ENCODE measurements around the gene LRCH4. TPM values are rescaled to one million over a fixed set of nuclear protein-coding genes. Genes with fewer than 3 reads are reported as not detected.

LRCH4 gene
- total and polyA plus RNA-seq, 9 of the 15 experiments (the other 6 are each of a cell fraction or from before 2014, with no cell fraction given): 0.06 to 63.3 (median 15.0) TPM

DNA sequence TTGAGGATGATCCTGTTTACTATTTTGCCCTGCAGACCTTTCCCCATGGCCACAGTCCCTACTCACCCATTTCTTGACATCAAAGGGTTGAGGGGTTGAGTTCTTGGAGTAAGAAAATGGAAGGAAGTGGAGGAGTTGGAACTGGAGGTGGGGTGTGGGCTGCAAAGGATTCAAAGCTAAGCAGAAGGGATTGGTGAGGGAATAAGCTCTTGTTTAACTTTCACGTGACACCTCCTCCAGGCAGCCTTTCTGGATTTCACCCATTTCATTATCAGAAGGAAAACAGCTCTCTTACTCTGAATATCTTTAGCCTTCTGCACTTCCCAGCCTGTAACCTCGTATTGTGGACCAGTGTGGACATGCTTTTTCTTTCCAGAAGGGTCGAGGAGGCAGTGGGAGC is 40.1 kb upstream of the LRCH4 start (continued):
- TF ChIP-seq, protein P1, sequence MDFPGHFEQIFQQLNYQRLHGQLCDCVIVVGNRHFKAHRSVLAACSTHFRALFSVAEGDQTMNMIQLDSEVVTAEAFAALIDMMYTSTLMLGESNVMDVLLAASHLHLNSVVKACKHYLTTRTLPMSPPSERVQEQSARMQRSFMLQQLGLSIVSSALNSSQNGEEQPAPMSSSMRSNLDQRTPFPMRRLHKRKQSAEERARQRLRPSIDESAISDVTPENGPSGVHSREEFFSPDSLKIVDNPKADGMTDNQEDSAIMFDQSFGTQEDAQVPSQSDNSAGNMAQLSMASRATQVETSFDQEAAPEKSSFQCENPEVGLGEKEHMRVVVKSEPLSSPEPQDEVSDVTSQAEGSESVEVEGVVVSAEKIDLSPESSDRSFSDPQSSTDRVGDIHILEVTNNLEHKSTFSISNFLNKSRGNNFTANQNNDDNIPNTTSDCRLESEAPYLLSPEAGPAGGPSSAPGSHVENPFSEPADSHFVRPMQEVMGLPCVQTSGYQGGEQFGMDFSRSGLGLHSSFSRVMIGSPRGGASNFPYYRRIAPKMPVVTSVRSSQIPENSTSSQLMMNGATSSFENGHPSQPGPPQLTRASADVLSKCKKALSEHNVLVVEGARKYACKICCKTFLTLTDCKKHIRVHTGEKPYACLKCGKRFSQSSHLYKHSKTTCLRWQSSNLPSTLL (IDR thresholded peaks at IDR 0.05): no peak
- TF ChIP-seq ZNF436 (CRISPR knock-in tag; IDR thresholded peaks at IDR 0.05): peak; percentile 95
- 0 out of 2 replicates have a peak, but pooled peaks have one; percentile 44 for TF ChIP-seq MTA1 (IDR thresholded peaks at IDR 0.05; ENCODE audit: borderline replicate concordance)
- TF ChIP-seq RBM22 (IDR thresholded peaks at IDR 0.05; ENCODE audit: low read depth, low read length, poor library complexity, severe bottlenecking): no peak
- TF ChIP-seq HDAC1 (IDR thresholded peaks at IDR 0.05): peak; percentile 15 to 47; a peak in 2 of 4 replicates
- TF ChIP-seq BCOR (IDR thresholded peaks at IDR 0.05): peak; percentile 98
- 0 out of 2 replicates have a peak, but pooled peaks have one; percentile 16 for TF ChIP-seq DPF2 (IDR thresholded peaks at IDR 0.05)
- peak; percentile 79 for TF ChIP-seq HDAC2 (IDR thresholded peaks at IDR 0.05)

DNA sequence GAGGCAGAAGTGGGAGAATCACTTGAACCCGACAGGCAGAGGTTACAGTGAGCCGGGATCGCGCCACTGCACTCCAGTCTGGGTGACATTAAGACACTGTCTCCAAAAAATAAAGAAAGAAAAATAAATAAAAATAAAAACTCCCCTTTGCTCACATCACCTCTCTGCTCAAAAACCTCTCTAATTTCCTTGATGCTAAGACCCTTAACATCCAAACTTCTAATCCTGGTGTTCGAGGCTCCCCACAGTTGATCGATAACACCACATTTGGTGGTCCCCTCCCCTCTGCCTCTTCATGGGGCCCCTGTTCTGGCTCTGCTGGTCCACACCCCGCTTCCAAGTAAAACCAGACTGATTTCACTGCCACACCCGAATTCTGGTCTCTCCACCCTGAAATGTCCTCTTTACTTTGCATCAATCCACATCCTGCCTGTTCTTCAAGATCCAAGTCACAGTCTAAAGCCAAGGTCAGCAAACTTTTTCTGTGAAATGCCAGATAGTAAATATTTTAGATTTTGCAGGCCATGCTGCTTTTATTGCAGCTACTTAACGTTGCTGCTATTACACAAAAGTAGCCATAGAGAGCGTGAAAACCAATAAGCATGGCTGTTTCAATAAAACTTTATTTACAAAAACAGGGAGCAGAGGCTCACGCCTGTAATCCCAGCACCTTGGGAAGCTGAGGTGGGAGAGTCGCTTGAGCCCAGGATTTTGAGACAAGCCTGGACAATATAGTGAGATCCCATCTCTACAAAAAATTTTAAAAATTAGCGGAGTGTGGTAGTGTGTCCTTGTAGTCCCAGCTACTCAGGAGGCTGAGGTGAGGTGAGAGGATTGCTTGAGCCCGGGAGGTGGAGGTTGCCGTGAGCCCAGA is 38.3 kb upstream of the LRCH4 start:
- FAIRE-seq: peak; percentile 42
- Histone ChIP-seq H3K9me3 (replicated peaks; ENCODE audit: control insufficient read depth, insufficient read depth, low read depth, low read length) (no peaks in the 10 kb centered on the region), H3K9ac (ENCODE audit: insufficient read depth in 1 of 2, low read depth in 2 of 2, low read length in 2 of 2) (peak overlapping the region in 1 of 2 experiments; percentile 81; a peak in 2 of 4 replicates), H3K27ac (ENCODE audit: extremely low read depth, low read depth, low read length) (peak overlapping the region; percentile 22; the same call in 2 of the 3 replicates), H3K79me2 (ENCODE audit: control insufficient read depth, insufficient read depth, low read length) (peaks cover 10% of the 10 kb centered on the region; the same call in 2 of the 3 replicates), H3K27me3 (ENCODE audit: control insufficient read depth in 2 of 2, insufficient read depth in 2 of 2, low read length in 2 of 2) (no peaks in the 10 kb centered on the region), H3K4me3 (no peak overlapping the region), H3K4me1 (replicated peaks in 1 of 2; ENCODE audit: control insufficient read depth in 2 of 2, insufficient read depth in 2 of 2, low read length in 2 of 2) (peaks cover 15 to 44% of the 10 kb centered on the region in 2 experiments), H2AFZ (ENCODE audit: low read depth, low read length) (no peak overlapping the region), H3K9me1 (ENCODE audit: control insufficient read depth, insufficient read depth, low read length) (no peaks in the 10 kb centered on the region), H3K36me3 (ENCODE audit: control insufficient read depth, insufficient read depth, low read length) (peaks cover 56% of the 10 kb centered on the region), H3K4me2 (ENCODE audit: insufficient read depth, low read length) (peak overlapping the region; percentile 15; the same call in 1 of the 2 replicates), H4K20me1 (replicated peaks; ENCODE audit: control insufficient read depth, insufficient read depth, low read length) (peaks cover 6% of the 10 kb centered on the region)
- POLR2A ChIA-PET: interaction anchor here (0.7 to 7.0 kb wide), 3 partner anchors 10 to 195 kb away, joined by 3 to 54 read pairs (median 5); partner anchors contain the start of genes MOSPD3 and ZCWPW1
- intact Hi-C loops (cut with micrococcal nuclease): no loop called here
- peak in 3 of 4 experiments; percentile 24 to 69 (median 45) for DNase-seq (ENCODE audit: extremely low read depth in 1 of 4, low spot score in 3 of 4)
- CTCF ChIA-PET (ENCODE audit: low intra/inter-chr PET ratio): no interaction called here
- BruUV-seq (replicated peaks): no TSS peak
- ATAC-seq: no peak
- in situ Hi-C loops (cut with MboI): no loop called here
- 54% methylated on average over 15 of the region's 15 CpGs for WGBS (ENCODE audit: insufficient coverage, low coverage, missing lambda C conversion rate)
- TF ChIP-seq ZNF436 (CRISPR knock-in tag; IDR thresholded peaks at IDR 0.05): no peak
- peak; percentile 20 for TF ChIP-seq RBM25 (IDR thresholded peaks at IDR 0.05; ENCODE audit: low read depth, low read length, severe bottlenecking)
- no peak for TF ChIP-seq TEAD2 (tag; IDR thresholded peaks at IDR 0.05)
- peak in 1 of 3 experiments; percentile 19 for TF ChIP-seq YY1 (IDR thresholded peaks at IDR 0.05; ENCODE audit: borderline replicate concordance in 1 of 3, control insufficient read depth in 1 of 3, extremely low read depth in 1 of 3, insufficient read depth in 3 of 3, insufficient read length in 1 of 3, insufficient replicate concordance in 2 of 3, low read depth in 1 of 3, low read length in 2 of 3)

All from K562 (cell line).